ENCODE data around the gene PLBD1.

Gene PLBD1

GRCh38 chr12:14564336-14564959 lies 3.2 kb downstream of the PLBD1 start:
- no peak for DNase-seq

DNA sequence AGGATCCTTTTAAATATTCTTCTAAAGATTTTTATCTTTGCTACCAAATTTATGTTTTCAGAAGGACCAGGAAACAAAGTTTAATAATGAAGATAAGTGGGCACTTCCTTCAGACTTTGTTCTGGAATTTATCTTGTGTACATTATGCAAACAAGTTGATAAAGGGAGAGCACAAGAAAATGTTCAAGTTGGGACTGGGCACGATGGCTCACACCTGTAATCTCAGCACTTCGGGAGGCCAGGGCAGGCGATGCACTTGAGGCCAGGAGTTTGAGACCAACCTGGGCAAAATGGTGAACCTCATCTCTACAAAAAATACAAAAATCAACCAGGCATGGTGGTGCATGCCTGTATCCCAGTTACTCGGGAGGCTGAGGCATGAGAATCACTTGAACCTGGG lies 4.6 kb downstream of the PLBD1 start:
- no peak for DNase-seq

GRCh38 chr12:14562279-14562678 lies 5.4 kb downstream of the PLBD1 start:
- no peak for DNase-seq

DNA sequence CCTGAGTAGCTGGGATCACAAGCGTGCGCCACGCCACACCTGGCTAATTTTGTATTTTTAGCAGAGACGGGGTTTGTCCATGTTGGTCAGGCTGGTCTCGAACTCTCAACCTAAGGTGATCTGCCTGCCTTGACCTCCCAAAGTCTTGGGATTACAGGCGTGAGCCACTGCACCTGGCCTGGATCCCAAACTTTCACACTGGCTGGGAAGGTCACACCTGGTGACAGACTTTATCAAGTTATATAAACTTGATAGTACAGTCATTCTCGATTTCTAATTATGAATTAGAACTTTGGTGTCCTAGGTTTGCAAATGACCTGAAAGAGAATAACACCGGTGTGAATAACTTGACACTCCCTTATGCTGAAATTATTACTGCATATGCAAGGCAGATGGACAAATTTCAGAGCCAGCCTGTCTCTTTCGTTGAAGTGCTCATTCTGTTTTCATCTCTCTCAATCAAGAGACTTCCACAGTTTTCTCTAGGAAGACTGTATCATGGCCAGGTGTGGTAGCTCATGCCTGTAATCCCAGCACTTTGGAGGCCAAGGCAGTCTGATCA lies 5.9 kb downstream of the PLBD1 start:
- DNase-seq, result no peak

GRCh38 chr12:14560904-14561574 lies 6.6 kb downstream of the PLBD1 start:
- no peak for DNase-seq

DNA sequence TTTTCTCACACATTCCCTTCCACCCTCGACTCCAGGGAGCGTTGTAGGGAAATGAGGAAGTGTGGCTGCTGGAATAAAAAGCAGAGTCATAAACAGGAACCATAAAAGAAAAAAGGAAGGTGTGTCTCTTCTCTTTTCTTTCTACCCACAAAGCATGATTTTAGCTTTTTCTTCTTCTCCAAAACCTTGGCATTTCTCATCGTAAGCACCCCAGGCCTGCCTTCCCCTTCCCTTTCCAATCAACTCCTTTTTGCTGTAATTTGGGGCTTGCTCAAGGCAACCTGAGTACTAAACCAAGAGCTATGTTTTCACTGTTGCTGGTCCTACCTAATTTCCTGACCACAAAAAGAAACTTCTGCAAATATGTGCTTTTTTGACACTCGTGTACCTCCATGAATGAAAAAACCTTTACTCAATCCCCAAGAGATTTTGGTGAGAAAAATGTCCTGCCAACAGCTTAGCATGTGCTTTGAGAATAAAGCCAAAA lies 9.2 kb downstream of the PLBD1 start:
- DNase-seq, result peak; percentile 62 to 68

- DNase-seq, result no peak
These were observed 9.7 kb downstream of the PLBD1 start for GRCh38 chr12:14557966-14558365.

- peak; percentile 59 to 69 for DNase-seq
These were observed 13.2 kb downstream of the PLBD1 start for GRCh38 chr12:14554281-14555007.

GRCh38 chr12:14548609-14549008 lies 19.1 kb downstream of the PLBD1 start:
- DNase-seq, result no peak

DNA sequence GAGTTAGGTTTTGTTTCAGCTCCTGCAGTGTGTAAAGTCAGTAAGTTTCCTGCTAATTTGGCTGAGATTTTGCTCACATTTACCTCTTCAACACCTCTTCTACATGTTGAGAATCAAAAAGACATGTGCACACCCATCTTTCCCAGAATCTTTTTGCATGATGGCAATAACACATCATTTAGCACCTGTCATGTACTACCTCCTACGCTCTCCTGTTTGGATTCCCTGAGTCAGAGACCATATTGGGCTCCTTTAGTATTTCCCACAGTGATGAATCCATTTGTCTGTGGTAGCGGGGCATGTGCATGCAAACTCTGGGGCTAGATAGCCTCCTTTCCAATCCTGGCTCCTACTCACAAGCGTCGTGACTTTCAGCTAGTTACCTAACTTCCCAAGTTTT lies 20.1 kb downstream of the PLBD1 start:
- DNase-seq, result no peak

DNA sequence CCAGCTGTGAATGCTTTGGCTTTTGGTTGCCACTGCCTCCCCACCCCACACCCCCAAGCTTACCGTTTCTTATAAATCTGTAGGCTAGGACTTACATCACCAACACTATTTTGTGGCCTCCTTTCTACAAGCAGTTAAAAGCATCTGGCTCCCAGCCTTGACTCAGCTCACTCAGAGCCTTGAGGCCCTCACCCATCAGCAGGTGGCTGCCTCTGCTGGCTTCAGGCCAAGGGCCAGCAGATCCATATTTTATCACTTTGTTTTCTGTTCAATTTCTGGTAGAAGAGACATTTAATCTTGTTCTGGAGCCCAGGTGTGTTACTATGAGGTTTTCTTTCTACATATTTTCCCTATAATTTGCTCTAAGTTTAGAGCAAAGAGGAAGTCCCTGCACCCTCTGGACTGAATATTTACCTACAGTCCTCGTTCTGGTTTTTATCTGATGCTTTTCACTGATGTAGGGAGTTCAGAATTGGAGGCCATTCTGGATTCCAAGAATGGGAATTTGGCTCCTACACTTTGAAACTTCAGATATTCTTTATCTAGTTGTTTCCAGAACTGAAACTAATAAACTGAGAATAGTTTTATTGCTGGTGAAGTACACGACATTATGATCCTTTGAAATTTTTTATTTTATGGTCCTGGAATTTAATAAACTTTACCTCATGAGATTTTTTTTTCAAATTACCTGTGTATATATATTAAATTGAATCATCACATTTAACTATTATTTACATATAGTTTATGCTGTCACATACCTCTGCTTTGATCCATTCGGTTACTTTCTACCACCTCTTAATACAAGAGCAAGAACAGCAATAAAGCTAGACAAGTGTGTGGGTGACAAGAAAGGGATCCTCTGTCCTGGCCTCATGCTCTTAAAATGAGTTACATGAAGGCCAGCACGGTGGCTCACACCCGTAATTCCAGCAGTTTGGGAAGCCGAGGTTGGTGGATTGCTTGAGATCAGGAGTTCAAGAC lies 22.2 kb downstream of the PLBD1 start:
- DNase-seq, result no peak

- no peak for DNase-seq
These were observed 26.8 kb downstream of the PLBD1 start for GRCh38 chr12:14540801-14541462.

GRCh38 chr12:14537088-14537487 lies 30.6 kb downstream of the PLBD1 start:
- DNase-seq, result no peak

DNA sequence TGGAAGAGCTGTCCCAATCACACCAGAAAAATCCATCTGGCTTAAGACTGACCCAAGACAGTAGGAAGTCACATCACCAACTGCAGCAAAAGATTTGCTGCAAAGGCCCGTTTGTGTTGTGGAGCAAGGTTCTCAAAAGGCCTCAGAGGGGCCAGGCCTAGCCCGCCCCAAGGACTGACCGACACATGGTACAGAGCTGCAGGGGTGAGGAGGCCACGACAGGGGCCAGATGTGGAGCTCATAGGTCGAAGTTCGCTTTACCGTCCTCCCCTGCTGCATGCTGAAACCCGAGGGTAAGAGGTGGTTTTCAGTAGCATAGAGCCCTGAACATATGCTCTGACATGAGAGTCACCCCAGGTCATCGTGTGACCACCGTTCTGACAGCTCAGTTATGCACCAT lies 35.5 kb downstream of the PLBD1 start:
- no peak for DNase-seq

GRCh38 chr12:14525964-14526363 lies 41.7 kb downstream of the PLBD1 start:
- DNase-seq, result no peak

GRCh38 chr12:14521822-14522221 lies 45.9 kb downstream of the PLBD1 start:
- no peak for DNase-seq

DNA sequence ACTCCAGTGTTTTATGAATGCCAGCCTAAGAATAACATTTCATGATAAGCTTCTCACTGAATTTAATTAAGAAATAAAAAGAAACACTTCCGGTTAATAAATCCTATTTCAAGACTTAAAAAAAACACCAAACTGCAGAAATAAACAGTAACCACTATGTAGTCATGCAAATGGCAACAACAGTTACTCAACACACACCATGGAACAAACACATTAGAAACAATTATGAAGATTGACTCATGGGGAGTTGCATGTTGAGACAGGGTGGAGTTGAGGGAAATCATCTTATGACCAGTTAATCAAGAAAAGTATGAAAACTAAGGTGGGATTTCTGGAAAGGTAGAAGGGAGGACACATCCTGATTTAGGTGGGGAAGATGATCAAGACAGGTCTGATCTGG lies 52.7 kb downstream of the PLBD1 start:
- DNase-seq, result no peak

- DNase-seq, result peak; percentile 67 to 70
These were observed 53.4 kb downstream of the PLBD1 start for GRCh38 chr12:14514154-14514842.

DNA sequence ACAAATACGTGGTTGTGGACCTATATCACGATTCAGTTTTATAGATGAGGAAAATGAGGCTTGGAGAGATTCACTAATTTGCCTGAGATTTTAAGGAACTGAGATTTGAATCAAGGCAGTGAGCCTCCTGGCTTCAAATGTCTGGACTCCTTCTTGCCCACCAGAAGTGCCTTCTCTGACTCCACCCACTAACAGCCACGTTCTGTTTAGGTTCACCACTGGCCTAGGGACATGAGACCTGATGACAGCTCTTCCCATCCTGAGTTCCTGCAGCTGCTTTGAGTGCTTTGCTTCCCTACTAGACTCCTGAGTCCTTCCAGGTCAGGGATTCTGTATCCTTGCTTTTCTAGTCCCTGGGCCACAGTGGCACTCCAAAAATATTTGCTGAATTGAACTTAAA lies 57.1 kb downstream of the PLBD1 start:
- no peak for DNase-seq

DNA sequence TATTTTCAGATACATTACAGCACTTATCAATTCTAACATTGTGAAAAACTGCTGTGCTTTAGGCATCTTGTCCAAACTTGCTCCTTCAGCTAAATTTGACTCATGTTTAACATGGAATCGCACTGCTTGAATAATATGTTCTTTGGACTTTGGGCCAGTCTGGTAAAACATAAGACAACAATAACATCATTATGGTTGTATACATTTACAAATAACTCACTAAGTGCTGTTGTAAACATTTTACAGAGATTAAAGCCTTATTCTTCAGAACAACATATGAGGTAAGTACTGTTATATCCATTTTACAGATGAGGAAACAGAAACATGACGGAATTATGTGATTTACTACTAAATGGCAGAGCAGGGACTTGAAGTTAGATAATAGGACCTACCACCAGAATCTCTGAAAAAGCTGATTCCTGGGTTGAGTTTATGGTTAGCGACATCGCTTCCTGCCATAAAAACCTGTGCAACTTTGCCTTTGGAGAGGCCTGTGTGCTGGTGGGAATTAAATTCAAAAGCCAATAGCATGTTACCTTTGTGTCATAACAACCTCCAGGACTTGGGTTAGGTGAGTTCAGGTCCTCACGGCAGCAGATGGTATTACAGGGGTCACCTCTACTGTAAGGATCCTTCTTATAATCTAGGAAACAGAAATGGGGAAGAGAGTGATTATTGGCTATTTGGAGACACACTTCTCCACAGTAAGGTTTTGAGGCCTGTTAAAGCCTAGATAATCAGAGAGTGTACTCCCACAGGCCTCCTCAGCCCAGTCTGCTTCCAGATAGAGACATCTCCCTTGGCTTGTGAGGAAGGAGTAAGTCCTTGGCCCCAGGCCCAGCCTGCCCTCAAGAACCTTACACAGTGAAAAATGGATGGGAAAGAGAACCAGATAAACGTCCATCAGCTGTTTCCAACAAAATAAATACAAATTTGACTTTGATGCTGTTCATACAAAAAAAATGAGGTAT lies 61.8 kb downstream of the PLBD1 start:
- no peak for DNase-seq
